Sciatic nerve (tissue), 2 donors: ENCODE data around the gene MS4A7. TPM values are rescaled to one million over a fixed set of nuclear protein-coding genes. Genes with fewer than 3 reads are reported as not detected.
"Not testable (repeated sequence)": the region's sequence is repeated elsewhere in the genome, so short reads cannot be mapped to it uniquely, and the experiment has no call there.

Experiments used
- ATAC-seq: fragments of 200-7000 bp; cut with Tn5 transposase; one replicate; pipeline ENCODE4 v1.9.1; 2020; ENCODE audit warnings: mild to moderate bottlenecking, moderate library complexity
- DNase-seq: peaks from one replicate; pipeline ENCODE4 v3.0.0-alpha.2; 2020; ENCODE audit warnings: low spot score
- intact Hi-C: fragments of 100-400 bp; cut with DNase I; formaldehyde crosslinking; loops from one replicate; pipeline ENCODE4 v1.14.2; 2022
- total RNA-seq: library from RNA; stranded (reverse); fragmentation: NEBNext Ultra II Directional; extraction: Animal tissue kit (Norgen Biotek cat#: 25700); gene quantifications from one replicate; pipeline ENCODE4 v1.2.1, GENCODE V29; 2021
- donor health status: DM: no; HTN: no; CAD: no.
- donor health status: DM: no; HTN: no; CAD: no.

The MS4A7 gene
- total RNA-seq: 48.4 TPM

GRCh38 chr11:60378354-60378753 lies at the start of gene MS4A7:
Gene MS4A7 (plus strand): TSS chr11:60378532. CDS start chr11:60383142, 4,610 bp downstream.
- intact Hi-C loops: no loop called here
- ATAC-seq (peak; percentile 87), DNase-seq (peak; percentile 61)

GRCh38 chr11:60332846-60333245 lies 45.5 kb upstream of the MS4A7 start:
- DNase-seq (no peak), ATAC-seq (peak; percentile 62)
- intact Hi-C loops: no loop called here

GRCh38 chr11:60334005-60334620 lies 44.2 kb upstream of the MS4A7 start:
- ATAC-seq (peak; percentile 49), DNase-seq (peak; percentile 73)
- intact Hi-C loops: no loop called here

GRCh38 chr11:60336767-60337391 lies 41.5 kb upstream of the MS4A7 start:
- peak; percentile 41 for ATAC-seq
- intact Hi-C loops: no loop called here
- DNase-seq: no peak

GRCh38 chr11:60338053-60338452 lies 40.3 kb upstream of the MS4A7 start:
- ATAC-seq: no peak
- intact Hi-C loops: no loop called here
- no peak for DNase-seq

- intact Hi-C loops: no loop called here
- DNase-seq: no peak
- ATAC-seq: no peak
Observed at GRCh38 chr11:60339356-60339755, 39.0 kb upstream of the MS4A7 start.

GRCh38 chr11:60343094-60343704 lies 35.1 kb upstream of the MS4A7 start:
- ATAC-seq (no peak), DNase-seq (no peak)
- intact Hi-C loops: no loop called here

GRCh38 chr11:60344146-60344545 lies 34.2 kb upstream of the MS4A7 start:
- DNase-seq: no peak
- intact Hi-C loops: no loop called here
- no peak for ATAC-seq

GRCh38 chr11:60345489-60345888 lies 32.8 kb upstream of the MS4A7 start:
- intact Hi-C loops: no loop called here
- DNase-seq (no peak), ATAC-seq (no peak)

GRCh38 chr11:60347084-60347797 lies 31.1 kb upstream of the MS4A7 start:
- no peak for DNase-seq
- intact Hi-C loops: no loop called here
- ATAC-seq: no peak

GRCh38 chr11:60348116-60348515 lies 30.2 kb upstream of the MS4A7 start:
- DNase-seq (no peak), ATAC-seq (no peak)
- intact Hi-C loops: no loop called here

- DNase-seq (no peak), ATAC-seq (no peak)
- intact Hi-C loops: no loop called here
Observed at GRCh38 chr11:60349990-60350389, 28.3 kb upstream of the MS4A7 start.

- ATAC-seq (no peak), DNase-seq (no peak)
- intact Hi-C loops: no loop called here
Observed at GRCh38 chr11:60357771-60358170, 20.6 kb upstream of the MS4A7 start.

- DNase-seq: no peak
- no peak for ATAC-seq
- intact Hi-C loops: no loop called here
Observed at GRCh38 chr11:60360621-60361020, 17.7 kb upstream of the MS4A7 start.

GRCh38 chr11:60362241-60362640 lies 16.1 kb upstream of the MS4A7 start:
- intact Hi-C loops: no loop called here
- DNase-seq: no peak
- no peak for ATAC-seq

GRCh38 chr11:60363542-60364470 lies 14.5 kb upstream of the MS4A7 start:
- DNase-seq (peak; percentile 71), ATAC-seq (peak; percentile 86)
- intact Hi-C loops: no loop called here

GRCh38 chr11:60366262-60366904 lies 11.9 kb upstream of the MS4A7 start:
- DNase-seq, ATAC-seq, intact Hi-C loops: not testable (repeated sequence)

- intact Hi-C loops: no loop called here
- ATAC-seq: no peak
- DNase-seq: no peak
Observed at GRCh38 chr11:60367009-60367408, 11.3 kb upstream of the MS4A7 start.
